Thyroid gland (tissue), 4 donors: Measurements from ENCODE around the gene OR8A1.

Source experiments
- CTCF ChIP-seq, 6 experiments: fragments of 200-600 bp in 3 of 6; fragments of 450-650 bp in 3 of 6; sonication (generic) in 3 of 6; IDR thresholded peaks; one replicate each; pipeline ENCODE4 v1.5.1; 2016 to 2019; ENCODE audit warnings: antibody characterized with exemption in 6 of 6, mild to moderate bottlenecking in 2 of 6, inconsistent platforms in 1 of 6, moderate library complexity in 1 of 6
- POLR2A ChIP-seq, 2 donors: fragments of 450-650 bp; IDR thresholded peaks; one replicate each; pipeline ENCODE4 v1.6.1; 2017; ENCODE audit warnings: antibody characterized with exemption in 2 of 2, mild to moderate bottlenecking in 2 of 2, moderate library complexity in 1 of 2

GRCh38 chr11:124581817-124582216 is 12.0 kb downstream of the OR8A1 start:
- TF ChIP-seq CTCF (IDR thresholded peaks at IDR 0.05) (no peak), POLR2A (IDR thresholded peaks at IDR 0.05) (no peak)
